RWPE1 (cell line): ENCODE results near the gene USP47.

Experiments used
- CTCF ChIA-PET: fragments of 350-600 bp; sonication (Branson Sonifier 250); formaldehyde crosslinking; extraction: SDS; loops from one replicate; lab custom pipeline; 2021; lab: Yijun Ruan, JAX
- POLR2A ChIA-PET: fragments of 400-600 bp; formaldehyde crosslinking; extraction: SDS; loops from one replicate; lab custom pipeline; 2020; ENCODE audit warnings: antibody characterized with exemption; ENCODE audit not compliant: low non-redundant PET; lab: Yijun Ruan, JAX
- DNase-seq: peaks from one replicate; pipeline ENCODE4 v3.0.0; 2012; ENCODE audit warnings: low spot score
- H3K27ac ChIP-seq: fragments of 450-650 bp; 2 replicates; pipeline ENCODE4 v1.5.1; 2017
- TF ChIP-seq, protein P1 (sequence below): fragments of 450-650 bp; conservative IDR thresholded peaks from 2 replicates; pipeline ENCODE4 v1.5.1; 2017; ENCODE audit warnings: low read depth, mild to moderate bottlenecking

The USP47 gene

GRCh38 chr11:11807811-11808782 lies 33.7 kb upstream of the USP47 start:
- ChIA-PET CTCF (interaction anchor here (0.5 to 1.4 kb wide), 3 partner anchors 9 to 1922 kb away, joined by 3 to 8 read pairs (median 3); no protein-coding TSS in a partner anchor), POLR2A (no interaction called here)
- H3K27ac ChIP-seq = no peak overlapping the region
- TF ChIP-seq, protein P1, sequence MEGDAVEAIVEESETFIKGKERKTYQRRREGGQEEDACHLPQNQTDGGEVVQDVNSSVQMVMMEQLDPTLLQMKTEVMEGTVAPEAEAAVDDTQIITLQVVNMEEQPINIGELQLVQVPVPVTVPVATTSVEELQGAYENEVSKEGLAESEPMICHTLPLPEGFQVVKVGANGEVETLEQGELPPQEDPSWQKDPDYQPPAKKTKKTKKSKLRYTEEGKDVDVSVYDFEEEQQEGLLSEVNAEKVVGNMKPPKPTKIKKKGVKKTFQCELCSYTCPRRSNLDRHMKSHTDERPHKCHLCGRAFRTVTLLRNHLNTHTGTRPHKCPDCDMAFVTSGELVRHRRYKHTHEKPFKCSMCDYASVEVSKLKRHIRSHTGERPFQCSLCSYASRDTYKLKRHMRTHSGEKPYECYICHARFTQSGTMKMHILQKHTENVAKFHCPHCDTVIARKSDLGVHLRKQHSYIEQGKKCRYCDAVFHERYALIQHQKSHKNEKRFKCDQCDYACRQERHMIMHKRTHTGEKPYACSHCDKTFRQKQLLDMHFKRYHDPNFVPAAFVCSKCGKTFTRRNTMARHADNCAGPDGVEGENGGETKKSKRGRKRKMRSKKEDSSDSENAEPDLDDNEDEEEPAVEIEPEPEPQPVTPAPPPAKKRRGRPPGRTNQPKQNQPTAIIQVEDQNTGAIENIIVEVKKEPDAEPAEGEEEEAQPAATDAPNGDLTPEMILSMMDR = no peak
- no peak for DNase-seq

- H3K27ac ChIP-seq = no peak overlapping the region
- DNase-seq = no peak
- ChIA-PET CTCF (interaction anchor here (1.4 kb wide), 1 partner anchor 10 kb away, joined by 3 read pairs; no protein-coding TSS in a partner anchor), POLR2A (no interaction called here)
- TF ChIP-seq, protein P1 = no peak
These were observed 32.7 kb upstream of the USP47 start for GRCh38 chr11:11808992-11809615.

GRCh38 chr11:11810764-11811726 lies 30.7 kb upstream of the USP47 start:
- POLR2A ChIA-PET = interaction anchor here (0.6 kb wide), 1 partner anchor 389 kb away, joined by 3 read pairs; no protein-coding TSS in a partner anchor
- no peak for DNase-seq
- TF ChIP-seq, protein P1 = no peak
- CTCF ChIA-PET = interaction anchor here (0.5 kb wide), 1 partner anchor 42 kb away, joined by 3 read pairs; no protein-coding TSS in a partner anchor
- no peak overlapping the region for H3K27ac ChIP-seq

- peak; percentile 52 for DNase-seq
- ChIA-PET POLR2A (no interaction called here), CTCF (interaction anchor here (0.6 kb wide), 1 partner anchor 119 kb away, joined by 3 read pairs; no protein-coding TSS in a partner anchor)
- TF ChIP-seq, protein P1 = no peak
- no peak overlapping the region for H3K27ac ChIP-seq
These were observed 28.3 kb upstream of the USP47 start for GRCh38 chr11:11813288-11813962.

- CTCF ChIA-PET = no interaction called here
- POLR2A ChIA-PET = no interaction called here
- no peak overlapping the region for H3K27ac ChIP-seq
These were observed 26.9 kb upstream of the USP47 start for GRCh38 chr11:11814614-11815452.

More at GRCh38 chr11:11814614-11815452, 26.9 kb upstream of the USP47 start:
- no peak for DNase-seq
- TF ChIP-seq, protein P1 = no peak
